Right ventricle myocardium inferior (tissue), 1 donor: ENCODE data around the gene FGD5. TPM values are rescaled to one million over a fixed set of nuclear protein-coding genes. Genes with fewer than 3 reads are reported as not detected.

Experiments used
- ATAC-seq: fragments of 200-7000 bp; cut with Tn5 transposase; one replicate; pipeline ENCODE4 v1.9.1; 2020; ENCODE audit warnings: mild to moderate bottlenecking, moderate library complexity
- DNase-seq: peaks from one replicate; pipeline ENCODE4 v3.0.0; 2021; ENCODE audit errors: missing footprints
- intact Hi-C: fragments of 100-400 bp; cut with DNase I; formaldehyde crosslinking; loops from one replicate; pipeline ENCODE4 v1.11.0; 2022
- long read RNA-seq: library from polyadenylated mRNA; unstranded; transcript quantifications from one replicate; pipeline ENCODE4 v2.0.0, GENCODE V29; 2021
- total RNA-seq: library from RNA; stranded (reverse); fragmentation: NEBNext Ultra II Directional; extraction: Animal tissue kit (Norgen Biotek cat#: 25700); gene quantifications from one replicate; pipeline ENCODE4 v1.2.1, GENCODE V29; 2021
- donor health status: DM: no; HTN: yes; CAD: no; lungs with severe emphysema.

The FGD5 gene, protein sequence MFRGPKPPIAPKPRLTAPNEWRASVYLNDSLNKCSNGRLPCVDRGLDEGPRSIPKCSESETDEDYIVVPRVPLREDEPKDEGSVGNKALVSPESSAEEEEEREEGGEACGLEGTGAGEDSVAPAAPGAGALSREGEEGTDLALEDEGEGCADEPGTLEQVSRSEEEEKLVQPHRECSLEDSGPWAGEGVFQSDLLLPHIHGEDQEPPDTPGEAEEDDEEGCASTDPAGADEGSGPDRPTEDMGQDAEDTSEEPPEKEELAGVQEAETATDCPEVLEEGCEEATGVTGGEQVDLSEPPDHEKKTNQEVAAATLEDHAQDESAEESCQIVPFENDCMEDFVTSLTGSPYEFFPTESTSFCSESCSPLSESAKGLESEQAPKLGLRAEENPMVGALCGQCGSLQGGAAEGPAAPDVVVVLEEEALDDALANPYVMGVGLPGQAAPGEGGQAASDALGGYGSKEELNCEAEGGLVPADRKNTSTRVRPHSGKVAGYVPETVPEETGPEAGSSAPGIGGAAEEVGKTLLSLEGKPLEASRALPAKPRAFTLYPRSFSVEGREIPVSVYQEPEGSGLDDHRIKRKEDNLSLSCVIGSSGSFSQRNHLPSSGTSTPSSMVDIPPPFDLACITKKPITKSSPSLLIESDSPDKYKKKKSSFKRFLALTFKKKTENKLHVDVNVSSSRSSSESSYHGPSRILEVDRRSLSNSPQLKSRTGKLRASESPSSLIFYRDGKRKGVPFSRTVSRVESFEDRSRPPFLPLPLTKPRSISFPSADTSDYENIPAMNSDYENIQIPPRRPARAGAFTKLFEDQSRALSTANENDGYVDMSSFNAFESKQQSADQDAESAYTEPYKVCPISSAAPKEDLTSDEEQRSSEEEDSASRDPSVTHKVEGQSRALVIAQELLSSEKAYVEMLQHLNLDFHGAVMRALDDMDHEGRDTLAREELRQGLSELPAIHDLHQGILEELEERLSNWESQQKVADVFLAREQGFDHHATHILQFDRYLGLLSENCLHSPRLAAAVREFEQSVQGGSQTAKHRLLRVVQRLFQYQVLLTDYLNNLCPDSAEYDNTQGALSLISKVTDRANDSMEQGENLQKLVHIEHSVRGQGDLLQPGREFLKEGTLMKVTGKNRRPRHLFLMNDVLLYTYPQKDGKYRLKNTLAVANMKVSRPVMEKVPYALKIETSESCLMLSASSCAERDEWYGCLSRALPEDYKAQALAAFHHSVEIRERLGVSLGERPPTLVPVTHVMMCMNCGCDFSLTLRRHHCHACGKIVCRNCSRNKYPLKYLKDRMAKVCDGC (N-terminal part only)
- 16.5 TPM for total RNA-seq
- long read RNA-seq, full-length matches to known transcripts: 1 of 6 reads
- long read RNA-seq, partial matches to known transcripts: 2 of 6 reads
- long read RNA-seq, other reads (novel, unspliced or antisense): 3 of 6 reads

DNA sequence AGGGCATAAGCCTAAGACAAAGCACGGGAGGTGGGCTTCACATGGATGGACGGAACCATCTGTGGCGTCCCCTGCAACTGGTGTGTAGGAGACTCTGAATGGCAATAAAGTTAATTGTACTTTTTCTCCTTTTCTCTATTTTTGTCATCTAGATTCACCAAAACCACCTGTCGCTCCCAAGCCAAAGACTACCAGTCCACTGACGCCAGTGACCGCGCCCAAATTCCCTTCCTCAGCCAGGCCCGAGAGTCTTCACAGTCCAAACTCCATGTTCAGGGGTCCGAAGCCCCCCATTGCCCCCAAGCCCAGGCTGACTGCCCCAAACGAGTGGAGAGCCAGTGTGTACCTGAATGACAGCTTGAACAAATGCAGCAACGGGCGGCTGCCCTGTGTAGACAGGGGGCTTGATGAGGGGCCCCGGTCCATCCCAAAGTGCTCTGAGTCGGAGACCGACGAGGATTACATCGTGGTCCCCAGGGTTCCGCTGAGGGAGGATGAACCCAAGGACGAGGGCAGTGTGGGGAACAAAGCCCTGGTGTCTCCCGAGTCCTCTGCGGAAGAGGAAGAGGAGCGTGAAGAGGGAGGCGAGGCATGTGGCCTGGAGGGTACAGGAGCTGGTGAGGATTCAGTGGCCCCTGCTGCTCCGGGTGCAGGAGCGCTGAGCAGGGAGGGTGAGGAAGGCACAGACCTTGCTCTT lies at the start of gene FGD5:
TSS of gene FGD5 (plus strand) at position 159 of the 697 bp plus-strand sequence. CDS start at position 269, 110 bp downstream.
- no peak for DNase-seq
- ATAC-seq: no peak
- intact Hi-C loops: no loop called here

DNA sequence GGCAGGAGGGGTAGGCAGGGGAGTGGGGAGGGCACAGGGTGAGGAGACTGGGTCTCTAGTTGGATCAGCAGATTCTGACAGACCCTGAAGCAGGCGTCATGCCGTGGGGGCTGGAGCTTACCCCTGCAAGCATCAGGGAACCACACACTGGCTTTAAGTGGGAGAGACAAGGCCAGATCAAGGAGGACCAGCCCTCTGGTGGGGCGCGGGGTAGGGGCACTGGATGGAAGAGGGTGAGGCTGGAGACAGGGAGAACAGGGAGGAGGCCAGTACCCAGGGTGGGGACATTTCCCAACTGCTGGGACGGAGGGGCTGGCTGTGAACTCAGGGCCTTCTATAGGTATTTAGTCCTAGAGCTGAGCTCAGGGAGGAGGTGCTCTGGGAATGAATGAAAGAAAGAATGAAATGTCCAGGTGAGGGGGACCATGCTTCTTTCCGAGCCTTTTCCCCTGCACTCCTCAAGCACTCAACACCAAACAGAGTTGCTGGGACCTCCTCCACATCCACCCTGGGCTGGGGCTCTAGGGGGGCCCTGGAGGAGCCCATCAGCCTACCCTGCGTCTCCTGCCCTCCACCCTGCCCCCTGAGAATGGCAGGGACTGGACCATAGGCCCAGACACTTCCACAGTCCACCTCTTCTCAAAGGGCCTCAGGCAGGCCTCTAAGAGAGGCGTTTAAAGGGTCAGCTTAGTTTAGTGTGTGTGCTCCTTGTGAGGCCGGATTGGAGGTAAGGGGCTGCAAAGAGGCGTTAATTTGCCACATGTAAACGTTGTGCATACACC lies 49.0 kb upstream of the FGD5 start:
- no peak for DNase-seq
- intact Hi-C loops: no loop called here
- no peak for ATAC-seq

DNA sequence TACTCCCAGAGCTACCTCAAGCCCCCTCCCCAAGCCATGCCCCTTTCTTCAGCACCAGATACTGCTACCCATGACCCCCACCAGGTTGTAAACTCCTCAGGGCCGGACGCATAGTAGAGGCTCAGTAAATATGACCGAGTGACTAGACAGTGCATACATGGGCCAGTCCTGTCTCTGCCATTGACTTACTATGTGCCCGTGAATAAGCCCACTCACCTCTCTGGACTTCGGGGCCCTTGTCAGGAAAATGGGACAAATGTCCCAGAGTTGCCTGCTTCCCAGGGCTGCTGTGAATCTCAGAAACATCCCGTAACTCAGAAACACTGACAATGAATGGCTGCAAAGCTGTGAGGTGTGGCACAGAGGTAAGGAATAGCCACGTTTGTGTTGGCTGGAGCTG lies 48.2 kb upstream of the FGD5 start:
- ATAC-seq: no peak
- intact Hi-C loops: no loop called here
- no peak for DNase-seq

DNA sequence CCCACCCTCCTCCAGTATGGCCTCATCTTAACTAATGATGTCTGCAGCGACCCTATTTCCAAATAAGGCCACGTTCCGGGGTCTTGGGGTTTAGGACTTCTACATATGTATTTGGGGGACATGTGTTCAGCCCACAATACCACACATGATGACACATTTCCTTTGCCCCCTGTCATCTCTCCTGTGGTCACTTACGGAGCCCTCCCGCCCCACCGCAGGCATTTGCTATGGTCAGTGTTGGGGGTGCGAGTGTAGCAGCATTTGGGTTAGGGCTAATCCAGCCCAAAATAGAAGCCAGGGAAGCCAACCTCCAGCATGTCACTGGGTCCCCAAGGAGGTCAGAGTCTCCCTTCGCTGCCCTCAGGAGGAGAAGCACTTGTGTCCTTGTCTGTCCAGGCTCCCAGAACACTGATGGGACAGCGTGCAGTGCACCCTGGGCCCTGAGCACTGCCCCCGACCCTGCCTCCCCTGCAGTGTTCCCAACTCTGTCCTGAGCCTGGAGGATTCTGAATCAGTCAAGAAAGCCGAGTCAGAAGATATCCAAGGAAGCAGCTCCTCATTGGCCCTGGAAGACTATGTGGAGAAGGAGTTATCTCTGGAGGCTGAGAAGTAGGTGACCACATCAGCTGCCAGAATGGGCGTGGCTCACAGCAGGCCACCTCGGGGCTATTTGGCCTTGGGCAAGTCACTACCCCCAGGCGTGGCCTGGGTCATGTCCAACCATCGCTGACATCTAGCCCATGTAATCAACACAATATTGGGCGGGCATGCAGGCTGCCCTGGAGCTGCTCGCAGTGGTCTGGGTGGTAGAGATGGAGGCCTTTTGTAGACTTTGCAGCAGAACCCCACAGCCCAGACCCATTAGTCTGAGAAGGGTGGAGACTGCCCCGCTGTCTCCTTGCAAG lies 46.9 kb upstream of the FGD5 start:
- intact Hi-C loops: no loop called here
- ATAC-seq (no peak), DNase-seq (no peak)

DNA sequence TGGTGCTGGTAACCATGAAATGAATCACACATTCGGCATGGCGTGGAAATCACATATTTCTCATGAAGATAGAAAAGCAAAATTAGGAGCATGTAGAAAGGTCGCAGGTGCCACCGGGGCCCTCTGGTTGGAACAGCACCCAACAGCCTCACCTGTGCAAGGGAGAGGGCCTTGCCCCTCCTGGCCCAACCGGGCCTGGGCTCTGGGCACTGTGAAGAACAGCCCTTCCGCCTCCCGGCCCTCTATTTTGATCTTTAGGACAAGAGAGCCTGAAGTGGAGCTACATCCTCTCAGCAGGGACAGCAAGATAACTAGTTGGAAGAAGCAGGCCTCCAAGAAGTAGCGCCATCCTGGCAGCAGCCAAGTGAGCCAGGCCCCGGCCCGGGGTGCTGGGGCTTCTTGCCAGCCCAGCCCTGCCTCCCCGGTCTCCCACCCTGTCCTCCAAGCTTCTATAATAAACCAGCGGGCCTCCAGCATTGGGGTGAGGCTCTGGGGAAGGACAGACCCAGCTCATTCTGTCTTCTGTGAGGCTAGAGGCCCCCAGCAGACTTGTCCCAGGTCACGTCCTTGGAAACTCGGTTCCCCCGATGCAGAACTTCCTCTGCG lies 46.1 kb upstream of the FGD5 start:
- intact Hi-C loops: no loop called here
- no peak for ATAC-seq
- DNase-seq: no peak

DNA sequence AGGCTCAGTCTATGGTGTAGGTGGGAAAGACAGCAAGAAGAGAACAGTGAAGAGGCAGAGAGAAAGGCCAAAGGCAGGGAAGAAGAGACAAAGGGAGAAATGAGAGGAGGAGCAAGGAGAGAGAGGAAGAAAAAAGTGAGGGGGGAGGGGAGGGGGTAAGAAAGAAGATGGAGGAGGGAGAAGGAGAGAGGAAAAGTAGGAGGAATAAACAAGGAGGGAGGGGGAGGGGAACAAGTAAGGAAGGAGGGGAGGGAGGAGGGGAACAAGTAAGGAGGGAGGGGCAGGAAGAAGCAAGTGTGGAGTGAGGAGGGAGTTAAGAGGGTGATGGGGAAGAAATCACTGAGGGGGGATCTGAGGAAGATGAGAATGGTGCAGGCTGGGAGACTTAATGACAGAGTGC lies 45.5 kb upstream of the FGD5 start:
- no peak for ATAC-seq
- intact Hi-C loops: no loop called here

DNA sequence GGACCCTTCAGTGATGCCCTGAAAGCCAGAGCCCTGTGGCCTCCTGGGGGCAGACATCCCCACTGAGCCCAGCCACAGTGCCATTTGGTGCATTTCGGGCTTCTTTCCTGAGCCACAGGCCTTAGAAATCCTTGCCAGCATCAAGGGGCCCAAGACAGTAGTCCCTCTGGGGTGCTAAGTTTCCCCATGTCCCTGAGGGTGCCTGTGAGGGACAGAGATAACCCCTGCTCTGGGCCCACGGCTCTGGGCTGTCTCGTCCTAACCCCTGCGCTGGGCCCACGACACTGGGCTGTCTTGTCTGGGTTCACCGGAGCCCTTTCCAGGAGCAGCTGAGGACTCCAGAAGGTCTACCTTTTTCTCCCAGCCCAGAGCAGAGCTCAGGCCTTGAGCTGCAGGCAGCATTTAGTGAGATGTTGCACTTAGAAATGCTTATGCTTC lies 45.1 kb upstream of the FGD5 start:
- intact Hi-C loops: no loop called here
- ATAC-seq (no peak), DNase-seq (no peak)

More for the DNA sequence above, 45.5 kb upstream of the FGD5 start:
- no peak for DNase-seq

DNA sequence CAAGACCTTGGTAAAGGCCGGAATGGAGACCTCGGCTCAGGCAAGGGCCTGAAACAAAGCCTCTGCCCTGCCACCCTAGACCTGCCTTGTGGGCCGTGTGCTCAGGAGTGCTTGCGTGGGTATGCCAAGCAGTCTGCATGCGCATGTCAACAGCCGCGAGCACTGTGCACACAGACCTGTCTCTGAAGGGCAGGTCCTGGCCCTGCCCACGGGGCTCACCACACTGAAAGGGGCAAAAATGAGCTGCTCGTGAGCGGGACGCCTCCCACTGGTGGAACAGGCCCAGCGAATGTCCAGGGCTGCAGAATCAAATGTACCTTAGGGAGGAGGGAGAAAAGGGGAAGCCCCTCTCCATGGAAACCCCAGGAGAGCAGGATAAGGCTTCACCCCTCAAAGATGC lies 44.3 kb upstream of the FGD5 start:
- intact Hi-C loops: no loop called here
- DNase-seq: no peak
- ATAC-seq: no peak

DNA sequence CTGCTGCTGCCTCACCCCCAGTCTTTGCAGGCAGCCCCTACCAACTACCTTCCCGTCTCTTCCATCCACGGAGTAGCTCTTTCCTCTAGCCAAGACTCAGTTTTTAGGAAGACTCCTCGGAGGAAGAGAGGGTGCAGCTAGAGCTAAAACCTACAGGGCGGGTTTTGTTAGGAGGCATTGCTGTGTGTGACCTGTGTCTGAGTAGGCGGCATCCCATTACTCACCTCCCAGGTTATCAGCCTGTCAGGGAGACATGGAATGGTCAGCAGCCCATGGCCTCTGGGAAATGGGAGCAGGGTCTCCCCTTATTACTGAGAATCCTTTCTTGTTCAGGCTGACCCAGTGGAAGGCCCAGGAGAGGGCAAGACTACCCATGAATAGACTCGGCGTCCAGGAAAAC lies 43.8 kb upstream of the FGD5 start:
- intact Hi-C loops: no loop called here
- DNase-seq: no peak
- ATAC-seq: no peak

DNA sequence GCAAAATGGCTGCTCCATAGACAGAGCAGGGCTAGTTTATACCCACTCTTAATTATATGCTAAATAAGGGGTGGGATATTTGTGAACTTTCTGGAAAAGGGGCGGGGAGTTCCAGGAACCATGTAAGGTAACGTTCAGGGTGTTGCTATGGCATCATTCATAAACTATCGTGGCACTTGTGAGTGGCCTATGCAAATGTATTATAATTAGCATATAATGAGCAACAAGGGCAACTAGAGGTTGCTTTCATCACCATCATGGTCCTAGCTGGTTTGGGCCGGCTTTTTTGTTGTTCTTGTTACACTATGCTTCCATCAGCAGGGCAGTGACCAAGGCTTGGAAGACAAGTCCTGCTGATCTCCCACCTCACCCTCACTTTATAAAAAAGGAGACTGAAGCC lies 43.2 kb upstream of the FGD5 start:
- ATAC-seq (no peak), DNase-seq (no peak)
- intact Hi-C loops: no loop called here

DNA sequence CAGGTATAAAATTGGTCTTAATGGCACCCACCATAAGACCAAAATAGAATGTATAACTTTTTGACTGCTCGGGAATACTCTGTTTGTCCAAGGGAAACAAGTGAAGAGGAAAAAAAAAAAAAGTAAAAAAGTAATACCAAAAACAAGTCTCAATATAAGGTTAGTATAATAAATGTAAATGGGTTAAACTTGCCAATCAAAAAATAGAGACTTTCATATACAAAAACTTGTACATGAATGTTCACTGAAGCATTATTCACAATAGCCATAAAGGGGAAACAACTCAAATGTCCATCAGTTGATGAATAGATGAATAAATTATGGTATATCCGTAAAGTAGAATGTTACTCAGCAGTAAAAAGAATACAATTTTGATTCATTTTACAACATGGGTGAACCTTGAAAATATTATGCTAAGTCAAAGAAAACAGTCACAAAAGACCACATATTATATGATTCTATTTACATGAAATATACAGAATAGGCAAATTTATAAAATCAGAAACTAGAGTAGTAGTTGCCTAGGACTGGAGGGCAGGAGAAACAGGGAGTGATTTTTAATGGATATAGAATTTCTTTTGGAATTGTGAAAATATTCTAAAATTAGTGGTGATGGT lies 39.6 kb upstream of the FGD5 start:
- no peak for DNase-seq
- no peak for ATAC-seq
- intact Hi-C loops: loop anchor here (2.0 kb wide), 1 partner anchor 104 kb away; the partner anchor contains the start of gene C3orf20

DNA sequence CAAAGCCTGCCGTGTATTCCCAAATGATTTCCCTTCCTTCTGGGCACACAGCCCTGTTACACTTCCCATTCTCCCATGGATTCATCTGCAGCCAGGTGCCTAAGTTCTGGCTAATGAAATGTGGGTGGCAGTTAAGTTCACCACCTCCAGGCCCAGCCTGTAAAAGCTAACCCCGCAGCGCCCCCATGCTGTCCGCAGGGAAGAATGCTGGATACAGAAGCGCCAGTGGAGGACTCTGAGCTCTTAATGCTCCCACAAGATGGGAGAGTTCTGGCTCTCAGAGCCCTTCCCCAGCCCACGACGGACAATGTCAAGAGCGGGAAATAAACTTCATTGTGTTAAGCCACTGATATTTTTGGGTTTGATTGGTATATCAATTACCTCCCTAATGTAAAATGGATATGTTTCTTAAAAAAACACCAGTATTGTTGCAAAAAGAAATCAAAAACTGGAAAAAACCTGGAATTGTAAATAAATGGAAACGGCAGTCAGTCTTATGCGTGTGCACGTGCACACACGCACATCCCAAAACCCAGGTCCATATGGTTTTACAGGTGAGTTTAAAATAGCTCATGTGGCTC lies 37.7 kb upstream of the FGD5 start:
- intact Hi-C loops: no loop called here
- DNase-seq: peak; percentile 68
- ATAC-seq: peak; percentile 92

DNA sequence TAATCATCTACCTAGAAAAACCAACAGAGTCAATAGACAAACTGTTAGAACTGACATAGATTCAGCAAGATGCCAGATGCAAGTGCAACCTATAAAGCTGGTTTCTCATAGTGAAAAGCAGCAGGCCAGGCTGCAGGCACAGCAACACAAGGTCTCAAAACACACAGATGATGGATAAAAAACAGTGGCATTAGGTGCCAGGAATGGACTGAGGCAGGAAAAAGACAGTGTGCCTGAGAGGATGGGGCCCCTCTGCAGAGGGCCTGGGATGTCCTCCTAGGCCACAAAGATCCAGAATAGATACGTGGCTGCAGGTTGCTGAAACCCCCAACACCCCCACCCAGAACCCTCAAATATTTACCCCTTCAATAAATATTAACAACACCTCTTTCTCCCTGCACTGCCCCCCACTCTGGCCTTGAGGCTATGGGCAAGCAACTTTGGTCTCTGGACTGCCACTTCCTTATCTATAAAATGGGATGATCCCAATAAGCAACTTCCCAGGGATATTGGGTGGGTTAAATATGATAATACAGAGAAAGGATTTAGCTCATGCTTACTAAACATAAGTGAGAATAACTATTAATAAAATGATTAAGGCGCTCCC lies 35.2 kb upstream of the FGD5 start:
- DNase-seq (no peak), ATAC-seq (no peak)
- intact Hi-C loops: no loop called here

DNA sequence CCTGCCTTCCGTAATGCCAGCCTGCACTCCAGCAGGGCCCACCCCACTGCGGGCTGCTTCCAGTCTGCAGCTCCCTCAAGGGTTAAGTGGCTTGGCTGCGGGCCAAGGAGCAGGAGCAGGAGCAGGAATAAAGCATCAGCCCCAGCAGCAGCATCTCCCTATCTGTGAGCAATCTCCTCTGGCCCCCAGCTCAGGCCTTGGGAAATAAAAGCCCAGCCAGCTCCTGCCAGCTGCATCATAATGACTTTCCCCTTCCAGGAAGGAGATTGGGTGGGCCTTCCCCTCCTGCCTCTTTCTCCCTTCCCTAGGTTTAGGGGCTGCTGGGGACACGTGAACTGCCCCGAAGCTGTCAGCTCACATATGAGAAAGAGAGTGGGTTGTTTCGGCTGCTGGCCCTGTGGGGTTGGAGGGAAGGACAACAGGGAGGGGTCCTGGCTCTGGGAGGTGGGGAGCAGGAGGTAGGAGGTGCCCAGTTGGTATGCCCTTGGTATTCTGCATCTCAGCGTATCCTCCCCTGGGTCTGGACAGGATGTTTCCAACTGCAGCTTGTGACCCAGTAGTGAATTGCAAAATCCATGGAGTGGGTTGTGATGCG lies 34.6 kb upstream of the FGD5 start:
- intact Hi-C loops: no loop called here
- ATAC-seq (no peak), DNase-seq (peak; percentile 62)
